Measurements from ENCODE around the gene KAZN.

The KAZN gene

GRCh38 chr1:14778898-14779865, 180.7 kb downstream of the KAZN start:
- H3K14ac ChIP-seq (ENCODE audit: low read length), result no peak overlapping the region
- no peak overlapping the region for H2BK5ac ChIP-seq (ENCODE audit: low read depth, low read length, poor library complexity)
- no peak overlapping the region for H3K9ac ChIP-seq (ENCODE audit: low read length)
- H3K79me2 ChIP-seq (ENCODE audit: control insufficient read depth, insufficient read depth, low read length, poor library complexity), result no peaks in the 10 kb centered on the region
- no peak overlapping the region for H4K12ac ChIP-seq (ENCODE audit: low read depth, low read length)
- H3K23ac ChIP-seq (ENCODE audit: low read length), result no peak overlapping the region
- H4K8ac ChIP-seq (ENCODE audit: low read depth, low read length), result no peak overlapping the region
- peaks cover 0 to 2% of the 10 kb centered on the region in 2 experiments for H3K4me1 ChIP-seq (ENCODE audit: control insufficient read depth in 1 of 2, insufficient read depth in 2 of 2, low read length in 2 of 2)
- no peak overlapping the region for H2BK12ac ChIP-seq (ENCODE audit: low read length)
- H3K27ac ChIP-seq (ENCODE audit: low read depth, low read length), result no peak overlapping the region
- no peak overlapping the region for H4K91ac ChIP-seq (ENCODE audit: low read depth, low read length)
- H3K79me1 ChIP-seq (ENCODE audit: low read length), result no peaks in the 10 kb centered on the region
- H3K4me3 ChIP-seq (ENCODE audit: low read depth, low read length), result no peak overlapping the region
- no peaks in the 10 kb centered on the region for H3K36me3 ChIP-seq (ENCODE audit: control insufficient read depth in 1 of 2, insufficient read depth in 2 of 2, low read length in 2 of 2)
- H3K18ac ChIP-seq (ENCODE audit: low read length), result no peak overlapping the region
- no peak overlapping the region for H2AK5ac ChIP-seq (ENCODE audit: low read length)
- no CpG with 5 or more reads among the region's 12 CpGs for WGBS (ENCODE audit: extremely low coverage, insufficient coverage, insufficient read length)
- H2AFZ ChIP-seq (ENCODE audit: insufficient read depth, low read length, poor library complexity), result no peak overlapping the region
- no peak overlapping the region for H2BK120ac ChIP-seq (ENCODE audit: insufficient read depth, low read length, poor library complexity)
- H3K9me3 ChIP-seq (ENCODE audit: insufficient read depth, low read depth, low read length), result no peaks in the 10 kb centered on the region
- H3K4me2 ChIP-seq (ENCODE audit: low read length), result no peak overlapping the region
- peak; percentile 27 to 61 for DNase-seq
- H3K4ac ChIP-seq (ENCODE audit: low read depth, low read length), result no peak overlapping the region
- H3K27me3 ChIP-seq (ENCODE audit: insufficient read depth, low read length), result no peaks in the 10 kb centered on the region

- Histone ChIP-seq H3K27ac (ENCODE audit: low read depth, low read length) (no peak overlapping the region), H3K27me3 (ENCODE audit: insufficient read depth, low read length) (no peaks in the 10 kb centered on the region), H3K9me3 (ENCODE audit: insufficient read depth, low read depth, low read length) (no peaks in the 10 kb centered on the region), H4K12ac (ENCODE audit: low read depth, low read length) (no peak overlapping the region), H3K4me1 (ENCODE audit: control insufficient read depth in 1 of 2, insufficient read depth in 2 of 2, low read length in 2 of 2) (peaks cover 0 to 2% of the 10 kb centered on the region in 2 experiments), H3K4ac (ENCODE audit: low read depth, low read length) (no peak overlapping the region), H3K4me2 (ENCODE audit: low read length) (no peak overlapping the region), H2BK120ac (ENCODE audit: insufficient read depth, low read length, poor library complexity) (no peak overlapping the region), H2BK5ac (ENCODE audit: low read depth, low read length, poor library complexity) (no peak overlapping the region), H3K14ac (ENCODE audit: low read length) (no peak overlapping the region), H3K4me3 (ENCODE audit: low read depth, low read length) (no peak overlapping the region), H3K18ac (ENCODE audit: low read length) (no peak overlapping the region), H4K8ac (ENCODE audit: low read depth, low read length) (no peak overlapping the region), H3K23ac (ENCODE audit: low read length) (no peak overlapping the region), H3K36me3 (ENCODE audit: control insufficient read depth in 1 of 2, insufficient read depth in 2 of 2, low read length in 2 of 2) (no peaks in the 10 kb centered on the region), H2AK5ac (ENCODE audit: low read length) (no peak overlapping the region), H3K9ac (ENCODE audit: low read length) (no peak overlapping the region), H2BK12ac (ENCODE audit: low read length) (no peak overlapping the region), H3K79me1 (ENCODE audit: low read length) (no peaks in the 10 kb centered on the region), H3K79me2 (ENCODE audit: control insufficient read depth, insufficient read depth, low read length, poor library complexity) (no peaks in the 10 kb centered on the region), H2AFZ (ENCODE audit: insufficient read depth, low read length, poor library complexity) (no peak overlapping the region), H4K91ac (ENCODE audit: low read depth, low read length) (no peak overlapping the region)
- WGBS (ENCODE audit: extremely low coverage, insufficient coverage, insufficient read length), result no CpG with 5 or more reads among the region's 2 CpGs
- DNase-seq, result no peak
Observed at GRCh38 chr1:14780271-14780670, 181.8 kb downstream of the KAZN start.

GRCh38 chr1:14781811-14782210, 183.3 kb downstream of the KAZN start:
- no peak overlapping the region for H3K4me3 ChIP-seq (ENCODE audit: low read depth, low read length)
- no peak overlapping the region for H4K12ac ChIP-seq (ENCODE audit: low read depth, low read length)
- H3K23ac ChIP-seq (ENCODE audit: low read length), result no peak overlapping the region
- H4K8ac ChIP-seq (ENCODE audit: low read depth, low read length), result no peak overlapping the region
- H3K4me1 ChIP-seq (ENCODE audit: control insufficient read depth in 1 of 2, insufficient read depth in 2 of 2, low read length in 2 of 2), result peaks cover 0 to 2% of the 10 kb centered on the region in 2 experiments
- no CpG with 5 or more reads among the region's 5 CpGs for WGBS (ENCODE audit: extremely low coverage, insufficient coverage, insufficient read length)
- H3K9me3 ChIP-seq (ENCODE audit: insufficient read depth, low read depth, low read length), result no peaks in the 10 kb centered on the region
- DNase-seq, result no peak
- no peak overlapping the region for H3K4me2 ChIP-seq (ENCODE audit: low read length)
- no peak overlapping the region for H2BK120ac ChIP-seq (ENCODE audit: insufficient read depth, low read length, poor library complexity)
- H4K91ac ChIP-seq (ENCODE audit: low read depth, low read length), result no peak overlapping the region
- H3K79me1 ChIP-seq (ENCODE audit: low read length), result no peaks in the 10 kb centered on the region
- no peaks in the 10 kb centered on the region for H3K79me2 ChIP-seq (ENCODE audit: control insufficient read depth, insufficient read depth, low read length, poor library complexity)
- H3K18ac ChIP-seq (ENCODE audit: low read length), result no peak overlapping the region
- no peak overlapping the region for H3K4ac ChIP-seq (ENCODE audit: low read depth, low read length)
- no peak overlapping the region for H3K27ac ChIP-seq (ENCODE audit: low read depth, low read length)
- no peak overlapping the region for H2AK5ac ChIP-seq (ENCODE audit: low read length)
- no peak overlapping the region for H2BK12ac ChIP-seq (ENCODE audit: low read length)
- no peak overlapping the region for H3K14ac ChIP-seq (ENCODE audit: low read length)
- H3K27me3 ChIP-seq (ENCODE audit: insufficient read depth, low read length), result no peaks in the 10 kb centered on the region
- no peak overlapping the region for H3K9ac ChIP-seq (ENCODE audit: low read length)
- no peak overlapping the region for H2AFZ ChIP-seq (ENCODE audit: insufficient read depth, low read length, poor library complexity)
- H2BK5ac ChIP-seq (ENCODE audit: low read depth, low read length, poor library complexity), result no peak overlapping the region
- H3K36me3 ChIP-seq (ENCODE audit: control insufficient read depth in 1 of 2, insufficient read depth in 2 of 2, low read length in 2 of 2), result no peaks in the 10 kb centered on the region

GRCh38 chr1:14782741-14783591, 184.5 kb downstream of the KAZN start:
- Histone ChIP-seq H3K27me3 (ENCODE audit: insufficient read depth, low read length) (no peaks in the 10 kb centered on the region), H3K4me1 (ENCODE audit: control insufficient read depth in 1 of 2, insufficient read depth in 2 of 2, low read length in 2 of 2) (peaks cover 5 to 9% of the 10 kb centered on the region in 2 experiments), H3K79me1 (ENCODE audit: low read length) (no peaks in the 10 kb centered on the region), H3K18ac (ENCODE audit: low read length) (no peak overlapping the region), H3K9ac (ENCODE audit: low read length) (no peak overlapping the region), H2BK12ac (ENCODE audit: low read length) (no peak overlapping the region), H3K9me3 (ENCODE audit: insufficient read depth, low read depth, low read length) (no peaks in the 10 kb centered on the region), H4K12ac (ENCODE audit: low read depth, low read length) (no peak overlapping the region), H3K27ac (ENCODE audit: low read depth, low read length) (no peak overlapping the region), H3K23ac (ENCODE audit: low read length) (no peak overlapping the region), H2AFZ (ENCODE audit: insufficient read depth, low read length, poor library complexity) (no peak overlapping the region), H3K36me3 (ENCODE audit: control insufficient read depth in 1 of 2, insufficient read depth in 2 of 2, low read length in 2 of 2) (no peaks in the 10 kb centered on the region), H3K14ac (ENCODE audit: low read length) (no peak overlapping the region), H4K8ac (ENCODE audit: low read depth, low read length) (no peak overlapping the region), H2BK5ac (ENCODE audit: low read depth, low read length, poor library complexity) (no peak overlapping the region), H2BK120ac (ENCODE audit: insufficient read depth, low read length, poor library complexity) (no peak overlapping the region), H2AK5ac (ENCODE audit: low read length) (no peak overlapping the region), H3K4me3 (ENCODE audit: low read depth, low read length) (no peak overlapping the region), H4K91ac (ENCODE audit: low read depth, low read length) (no peak overlapping the region), H3K79me2 (ENCODE audit: control insufficient read depth, insufficient read depth, low read length, poor library complexity) (no peaks in the 10 kb centered on the region), H3K4ac (ENCODE audit: low read depth, low read length) (no peak overlapping the region), H3K4me2 (ENCODE audit: low read length) (no peak overlapping the region)
- no peak for DNase-seq
- WGBS (ENCODE audit: extremely low coverage, insufficient coverage, insufficient read length), result no CpG with 5 or more reads among the region's 8 CpGs
